HG03378 (cell line): ENCODE measurements around the gene ART3.

Experiments used
- ATAC-seq: cut with Tn5 transposase; IDR thresholded peaks from one replicate; pipeline ENCODE4 v1.9.1; 2021; ENCODE audit warnings: mild to moderate bottlenecking, moderate library complexity; ENCODE audit not compliant: unreplicated experiment

The ART3 gene

DNA sequence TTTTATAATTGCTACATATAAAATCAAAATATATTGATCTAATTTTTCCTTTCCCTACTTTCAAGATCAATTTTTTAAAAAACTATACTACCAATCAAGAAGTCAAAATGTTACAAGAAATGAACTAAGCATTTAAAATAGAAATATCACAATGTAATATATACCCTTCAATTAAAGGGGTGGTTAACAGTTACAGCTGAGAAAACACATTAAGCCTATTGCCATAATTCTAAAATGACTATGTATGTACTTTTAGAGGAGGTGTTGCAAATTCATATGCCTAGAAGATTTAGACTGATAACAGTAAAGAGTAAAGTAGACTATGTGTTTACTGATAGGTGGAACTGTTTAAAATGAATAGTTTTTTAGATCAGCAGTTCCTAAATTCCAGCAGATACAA is 70.0 kb downstream of the ART3 start:
- ATAC-seq, result no peak

DNA sequence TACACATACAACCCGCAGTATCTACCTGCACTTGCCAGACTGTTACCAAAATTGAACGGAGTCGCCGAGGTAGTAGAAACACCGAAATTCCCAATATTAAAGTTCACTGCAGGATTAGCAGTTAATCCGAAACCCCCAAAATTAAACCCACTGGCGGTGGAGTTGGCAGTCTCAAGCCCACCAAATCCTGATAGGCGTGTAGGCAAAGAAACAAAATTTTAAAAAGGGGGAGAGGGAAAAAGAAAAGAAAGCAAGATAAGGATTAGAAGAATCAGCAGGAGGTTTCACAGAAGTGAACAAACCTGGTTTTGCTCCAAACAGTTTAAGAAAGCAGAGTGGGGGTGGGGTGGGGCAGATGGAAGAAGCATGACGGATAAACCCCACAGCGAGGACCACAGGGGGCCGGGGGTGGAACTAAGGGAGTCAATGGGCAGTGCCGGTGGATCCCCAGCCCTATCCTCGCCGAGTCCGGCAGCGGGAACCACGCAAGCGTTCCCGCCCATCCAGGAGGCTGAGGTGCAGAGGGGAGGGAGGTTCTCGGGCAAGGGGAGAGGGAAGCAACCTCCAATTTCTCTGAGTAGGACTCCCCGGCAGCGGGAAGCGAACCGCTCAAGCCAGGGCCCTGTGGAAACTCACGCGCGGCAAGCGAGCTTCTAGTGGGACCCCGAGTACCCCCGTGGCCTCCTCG is 73.1 kb downstream of the ART3 start:
- peak; percentile 14 for ATAC-seq

DNA sequence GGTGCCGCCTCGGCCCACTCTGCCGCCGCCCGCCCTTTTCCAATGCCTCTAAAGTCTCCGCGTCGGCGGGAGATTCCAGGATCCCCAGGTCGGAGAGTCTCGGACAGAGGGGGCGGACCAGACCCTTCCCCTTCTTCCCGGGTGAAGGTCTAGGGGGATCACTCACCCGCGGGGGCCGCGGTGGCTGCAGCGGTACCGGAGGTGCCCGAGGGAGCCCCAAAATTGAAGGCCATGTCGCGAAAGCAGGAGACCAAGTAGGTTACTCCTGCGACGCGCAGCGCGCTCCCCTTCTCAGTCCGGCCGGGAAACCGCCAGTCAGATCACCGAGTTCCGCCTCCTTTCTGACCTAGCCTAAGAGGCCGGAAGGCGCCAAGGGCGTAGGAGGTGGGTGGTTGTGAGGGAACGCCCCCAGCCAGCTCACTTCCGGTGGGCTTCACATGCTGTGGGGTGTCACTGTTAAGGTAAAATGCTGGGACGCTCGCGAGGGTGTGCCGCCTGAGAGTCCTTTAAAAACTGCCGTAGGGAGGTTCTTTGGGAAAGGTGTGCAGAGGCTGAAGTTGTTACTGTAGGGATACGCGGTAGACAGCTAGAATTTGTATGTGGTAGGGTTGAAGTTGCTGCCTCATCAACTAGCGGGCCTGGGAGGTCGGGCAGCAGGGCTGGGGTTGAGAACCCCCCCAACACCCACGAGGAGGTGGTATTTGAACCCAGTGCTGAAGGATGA is 73.8 kb downstream of the ART3 start, which contains the start of gene NUP54:
NUP54 (minus strand) TSS at position 256 of the 724 bp plus-strand sequence; CDS start at position 233, 23 bp downstream.
- peak; percentile 98 for ATAC-seq

- ATAC-seq, result no peak
Measured at GRCh38 chr4:76153356-76153755, 78.8 kb downstream of the ART3 start.

DNA sequence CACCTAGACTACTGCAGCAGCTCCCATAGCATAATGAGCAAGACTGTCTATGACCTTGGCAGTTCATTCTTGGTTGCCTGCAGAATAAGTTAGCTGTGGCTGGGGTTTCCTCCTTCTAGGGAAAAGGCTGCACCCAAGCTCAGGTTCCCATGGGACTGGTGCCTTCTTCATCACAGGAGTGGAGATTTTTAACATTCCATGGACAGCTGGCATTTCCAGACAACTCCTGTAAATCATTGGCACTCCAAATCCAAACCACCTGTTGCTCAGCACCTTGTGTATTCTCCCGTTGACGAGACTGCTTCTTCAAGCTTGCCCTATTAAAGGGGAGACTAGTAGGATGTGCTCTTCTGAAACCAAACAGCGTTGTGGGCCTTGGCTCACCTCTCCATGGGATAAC is 81.5 kb downstream of the ART3 start:
- no peak for ATAC-seq

GRCh38 chr4:76156635-76157034 is 82.1 kb downstream of the ART3 start:
- ATAC-seq, result no peak

DNA sequence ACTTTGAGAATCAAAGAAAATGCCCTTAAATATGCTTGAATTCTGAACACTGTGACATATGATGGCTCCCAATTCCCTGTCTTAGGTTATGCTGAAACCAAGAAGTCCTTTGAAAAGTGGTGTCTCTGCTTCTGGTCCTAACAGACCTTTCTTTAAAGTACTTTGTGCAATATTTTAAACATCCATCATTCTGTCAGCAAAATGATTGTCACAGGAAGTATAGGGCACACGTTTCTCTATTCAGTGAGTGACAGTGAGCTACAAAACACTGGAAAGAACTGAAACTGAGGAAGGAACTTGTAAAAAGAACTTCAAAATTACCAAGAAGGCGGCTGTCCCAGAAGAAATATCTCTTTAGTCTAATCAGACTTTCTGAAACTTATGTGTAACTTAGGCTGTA is 85.8 kb downstream of the ART3 start:
- ATAC-seq, result no peak
